NCI-H460 (cell line): ENCODE results near the gene RNFT2. TPM values are rescaled to one million over a fixed set of nuclear protein-coding genes. Genes with fewer than 3 reads are reported as not detected.

ENCODE experiments used
- DNase-seq: peaks from one replicate; pipeline ENCODE4 v3.0.0-alpha.2; 2016; ENCODE audit warnings: low read depth; ENCODE audit errors: extremely low read depth
- polyA plus RNA-seq: library from polyadenylated mRNA; depleted of rRNA; stranded (reverse); fragments of >200 nt; gene quantifications from 2 replicates; pipeline ENCODE4 v1.2.3, GENCODE V29; 2014; cell fraction: nucleus; rRNA removed
- total RNA-seq: library from RNA; depleted of rRNA; stranded (reverse); fragments of >200 nt; shearing (Covaris generic); gene quantifications from 2 replicates; pipeline ENCODE4 v1.2.3, GENCODE V29; 2014; rRNA removed

The RNFT2 gene
- total RNA-seq, result 16.5 and 20.8 TPM in 2 replicates
- 11.9 and 19.3 TPM in 2 replicates for polyA plus RNA-seq

- peak; percentile 99 for DNase-seq
Observed at GRCh38 chr12:116737774-116738657, at the start of gene RNFT2, which contains the start of gene SPRING1. RNFT2 (plus strand) TSS chr12:116738315; CDS start chr12:116740498, 2,183 bp downstream. SPRING1 (minus strand) TSS chr12:116738069; CDS start chr12:116737900, 169 bp downstream.

GRCh38 chr12:116689521-116689920 lies 48.6 kb upstream of the RNFT2 start:
- DNase-seq, result no peak

GRCh38 chr12:116689979-116690744 lies 48.0 kb upstream of the RNFT2 start:
- DNase-seq, result no peak

- no peak for DNase-seq
Observed at GRCh38 chr12:116691205-116691604, 46.9 kb upstream of the RNFT2 start.

- no peak for DNase-seq
Observed at GRCh38 chr12:116691636-116692035, 46.5 kb upstream of the RNFT2 start.

GRCh38 chr12:116692605-116693004 lies 45.5 kb upstream of the RNFT2 start:
- DNase-seq, result no peak

GRCh38 chr12:116693286-116694227 lies 44.6 kb upstream of the RNFT2 start:
- DNase-seq, result no peak

GRCh38 chr12:116694653-116695463 lies 43.3 kb upstream of the RNFT2 start:
- no peak for DNase-seq

GRCh38 chr12:116695464-116695725 lies 42.7 kb upstream of the RNFT2 start:
- no peak for DNase-seq

- DNase-seq, result no peak
Observed at GRCh38 chr12:116697305-116697704, 40.8 kb upstream of the RNFT2 start.

GRCh38 chr12:116697716-116698115 lies 40.4 kb upstream of the RNFT2 start:
- DNase-seq, result no peak

GRCh38 chr12:116698116-116698515 lies 40.0 kb upstream of the RNFT2 start:
- DNase-seq, result no peak

GRCh38 chr12:116698554-116699075 lies 39.5 kb upstream of the RNFT2 start:
- DNase-seq, result no peak

GRCh38 chr12:116700066-116700465 lies 38.0 kb upstream of the RNFT2 start:
- no peak for DNase-seq

GRCh38 chr12:116701432-116701831 lies 36.7 kb upstream of the RNFT2 start:
- no peak for DNase-seq

- DNase-seq, result peak; percentile 68
Observed at GRCh38 chr12:116703214-116703795, 34.8 kb upstream of the RNFT2 start.

GRCh38 chr12:116707751-116708150 lies 30.4 kb upstream of the RNFT2 start:
- DNase-seq, result no peak

- peak; percentile 56 for DNase-seq
Observed at GRCh38 chr12:116708826-116709756, 29.0 kb upstream of the RNFT2 start.
